SJCRH30 (cell line): ENCODE results near the gene KRTAP5-11. TPM values are rescaled to one million over a fixed set of nuclear protein-coding genes. Genes with fewer than 3 reads are reported as not detected.
A peak's percentile ranks its signal among the peaks of the same experiment; 100 is the strongest.
"Not testable (repeated sequence)": the region's sequence is repeated elsewhere in the genome, so short reads cannot be mapped to it uniquely, and the experiment has no call there.

Experiments
- DNase-seq, 2 experiments: peaks; one replicate each; pipeline ENCODE4 v3.0.0-alpha.2; 2015 to 2020
- H3K27ac ChIP-seq: fragments of 250-450 bp; sonication (Bioruptor Pico); 2 replicates; pipeline ENCODE4 v1.5.1; 2020; ENCODE audit warnings: mild to moderate bottlenecking, moderate library complexity
- H3K27me3 ChIP-seq: fragments of 250-450 bp; sonication (Bioruptor Pico); 2 replicates; pipeline ENCODE4 v1.5.1; 2020; ENCODE audit warnings: mild to moderate bottlenecking, moderate library complexity
- H3K36me3 ChIP-seq: fragments of 250-450 bp; sonication (Bioruptor Pico); 2 replicates; pipeline ENCODE4 v1.5.1; 2020; ENCODE audit warnings: mild to moderate bottlenecking, moderate library complexity
- H3K4me1 ChIP-seq: fragments of 250-450 bp; sonication (Bioruptor Pico); 2 replicates; pipeline ENCODE4 v1.5.1; 2020; ENCODE audit warnings: mild to moderate bottlenecking, moderate library complexity
- H3K4me3 ChIP-seq: fragments of 250-450 bp; sonication (Bioruptor Pico); 2 replicates; pipeline ENCODE4 v1.5.1; 2020; ENCODE audit warnings: mild to moderate bottlenecking, moderate library complexity
- H3K9me3 ChIP-seq: fragments of 250-450 bp; sonication (Bioruptor Pico); replicated peaks from 2 replicates; pipeline ENCODE4 v1.5.1; 2020; ENCODE audit warnings: mild to moderate bottlenecking, moderate library complexity
- total RNA-seq: library from RNA; depleted of rRNA; stranded (reverse); fragments of >200 nt; shearing (Covaris generic); gene quantifications from 2 replicates; pipeline ENCODE4 v1.2.3, GENCODE V29; 2014

Gene KRTAP5-11
- total RNA-seq, 1 experiment from 2014 or later = not detected

- not testable (repeated sequence) for H3K4me3 ChIP-seq, H3K4me1 ChIP-seq, H3K36me3 ChIP-seq, H3K27me3 ChIP-seq, H3K27ac ChIP-seq, DNase-seq, H3K9me3 ChIP-seq
Observed at GRCh38 chr11:71603221-71603620, 20.5 kb upstream of the KRTAP5-11 start.

- not testable (repeated sequence) for H3K27me3 ChIP-seq, H3K9me3 ChIP-seq, DNase-seq, H3K36me3 ChIP-seq, H3K27ac ChIP-seq, H3K4me3 ChIP-seq, H3K4me1 ChIP-seq
Observed at GRCh38 chr11:71589546-71589920, 6.9 kb upstream of the KRTAP5-11 start.

GRCh38 chr11:71588822-71589545, 6.3 kb upstream of the KRTAP5-11 start:
- H3K27me3 ChIP-seq, H3K4me3 ChIP-seq, DNase-seq, H3K36me3 ChIP-seq, H3K4me1 ChIP-seq, H3K27ac ChIP-seq, H3K9me3 ChIP-seq: not testable (repeated sequence)

- H3K9me3 ChIP-seq, H3K27me3 ChIP-seq, H3K4me1 ChIP-seq, H3K4me3 ChIP-seq, H3K27ac ChIP-seq, H3K36me3 ChIP-seq, DNase-seq: not testable (repeated sequence)
Observed at GRCh38 chr11:71588314-71588713, 5.6 kb upstream of the KRTAP5-11 start.

GRCh38 chr11:71585673-71586072, 3.0 kb upstream of the KRTAP5-11 start:
- not testable (repeated sequence) for H3K27me3 ChIP-seq, H3K9me3 ChIP-seq, H3K27ac ChIP-seq, H3K36me3 ChIP-seq, H3K4me3 ChIP-seq, DNase-seq, H3K4me1 ChIP-seq

- H3K4me3 ChIP-seq, DNase-seq, H3K9me3 ChIP-seq, H3K27me3 ChIP-seq, H3K4me1 ChIP-seq, H3K36me3 ChIP-seq, H3K27ac ChIP-seq: not testable (repeated sequence)
Observed at GRCh38 chr11:71582969-71583368, 294 bp upstream of the KRTAP5-11 start.

GRCh38 chr11:71581826-71582225, 849 bp downstream of the KRTAP5-11 start:
- H3K36me3 ChIP-seq = no peaks in the 10 kb centered on the region
- H3K9me3 ChIP-seq = no peaks in the 10 kb centered on the region
- no peak overlapping the region for H3K4me3 ChIP-seq
- H3K4me1 ChIP-seq = no peaks in the 10 kb centered on the region
- DNase-seq = no peak
- no peak overlapping the region for H3K27ac ChIP-seq
- H3K27me3 ChIP-seq = no peaks in the 10 kb centered on the region

GRCh38 chr11:71580057-71581003, 2.3 kb downstream of the KRTAP5-11 start:
- no peaks in the 10 kb centered on the region for H3K4me1 ChIP-seq
- H3K9me3 ChIP-seq = no peaks in the 10 kb centered on the region
- peak; percentile 75 to 81 for DNase-seq
- no peak overlapping the region for H3K4me3 ChIP-seq
- no peak overlapping the region for H3K27ac ChIP-seq
- H3K27me3 ChIP-seq = no peaks in the 10 kb centered on the region
- no peaks in the 10 kb centered on the region for H3K36me3 ChIP-seq

GRCh38 chr11:71579513-71579912, 3.2 kb downstream of the KRTAP5-11 start:
- H3K27me3 ChIP-seq, H3K27ac ChIP-seq, H3K36me3 ChIP-seq, H3K4me1 ChIP-seq, DNase-seq, H3K4me3 ChIP-seq, H3K9me3 ChIP-seq: not testable (repeated sequence)

- Histone ChIP-seq H3K27me3 (peaks cover 4% of the 10 kb centered on the region; the same call in 1 of the 2 replicates), H3K36me3 (no peaks in the 10 kb centered on the region)
- DNase-seq = no peak
Observed at GRCh38 chr11:71577469-71578004, 5.1 kb downstream of the KRTAP5-11 start.

GRCh38 chr11:71576688-71577465, 5.8 kb downstream of the KRTAP5-11 start:
- H3K27ac ChIP-seq, H3K27me3 ChIP-seq, H3K4me3 ChIP-seq, H3K9me3 ChIP-seq, H3K36me3 ChIP-seq, H3K4me1 ChIP-seq, DNase-seq: not testable (repeated sequence)

More at GRCh38 chr11:71577469-71578004, 5.1 kb downstream of the KRTAP5-11 start:
- no peak overlapping the region for H3K4me3 ChIP-seq
- no peak overlapping the region for H3K27ac ChIP-seq
- H3K4me1 ChIP-seq = no peaks in the 10 kb centered on the region
- no peaks in the 10 kb centered on the region for H3K9me3 ChIP-seq

- Histone ChIP-seq H3K36me3 (no peaks in the 10 kb centered on the region), H3K27ac (no peak overlapping the region), H3K4me1 (no peaks in the 10 kb centered on the region), H3K9me3 (no peaks in the 10 kb centered on the region), H3K27me3 (peaks cover 4% of the 10 kb centered on the region; the same call in 1 of the 2 replicates), H3K4me3 (no peak overlapping the region)
- DNase-seq = no peak
Observed at GRCh38 chr11:71575723-71576424, 6.8 kb downstream of the KRTAP5-11 start.

- Histone ChIP-seq H3K27me3 (peaks cover 4% of the 10 kb centered on the region; the same call in 1 of the 2 replicates), H3K4me1 (no peaks in the 10 kb centered on the region), H3K9me3 (no peaks in the 10 kb centered on the region), H3K4me3 (no peak overlapping the region), H3K27ac (no peak overlapping the region), H3K36me3 (no peaks in the 10 kb centered on the region)
- no peak for DNase-seq
Observed at GRCh38 chr11:71574418-71574817, 8.3 kb downstream of the KRTAP5-11 start.

- no peak for DNase-seq
- Histone ChIP-seq H3K4me1 (no peaks in the 10 kb centered on the region), H3K9me3 (no peaks in the 10 kb centered on the region), H3K27ac (no peak overlapping the region), H3K36me3 (no peaks in the 10 kb centered on the region), H3K4me3 (no peak overlapping the region), H3K27me3 (peaks cover 4% of the 10 kb centered on the region; the same call in 1 of the 2 replicates)
Observed at GRCh38 chr11:71572811-71573210, 9.9 kb downstream of the KRTAP5-11 start.
